Measurements from ENCODE around the gene WDR45B.

- no peak for TF ChIP-seq REST (IDR thresholded peaks at IDR 0.05; ENCODE audit: insufficient read depth in 1 of 2, low read depth in 2 of 2, low read length in 1 of 2)
- TF ChIP-seq CTCF (IDR thresholded peaks at IDR 0.05), result no peak
- peak; percentile 43; the same call in 1 of the 2 replicates for TF ChIP-seq POLR2AphosphoS5 (IDR thresholded peaks at IDR 0.05; ENCODE audit: low read depth, low read length)
- TF ChIP-seq SIN3A (IDR thresholded peaks at IDR 0.05; ENCODE audit: borderline replicate concordance, insufficient read depth, low read depth, low read length), result no peak
- TF ChIP-seq TCF7L2 (IDR thresholded peaks at IDR 0.05; ENCODE audit: low read depth, low read length), result no peak
Observed at GRCh38 chr17:82609655-82610054, 38.6 kb downstream of the WDR45B start.
